ENCODE results near the gene CYTH1.

Gene CYTH1

GRCh38 chr17:78645421-78646295, 136.4 kb downstream of the CYTH1 start:
- TF ChIP-seq CTCF (IDR thresholded peaks at IDR 0.05; ENCODE audit: low read depth, low read length) = no peak
- no peak for DNase-seq (ENCODE audit: extremely low read depth, low read depth)

GRCh38 chr17:78644931-78645351, 137.1 kb downstream of the CYTH1 start:
- TF ChIP-seq CTCF (IDR thresholded peaks at IDR 0.05; ENCODE audit: low read depth, low read length) = no peak
- DNase-seq (ENCODE audit: extremely low read depth, low read depth) = no peak

- TF ChIP-seq CTCF (IDR thresholded peaks at IDR 0.05; ENCODE audit: low read depth, low read length) = no peak
- no peak for DNase-seq (ENCODE audit: extremely low read depth, low read depth)
Measured at GRCh38 chr17:78644224-78644623, 137.8 kb downstream of the CYTH1 start.

GRCh38 chr17:78643326-78643725, 138.7 kb downstream of the CYTH1 start:
- TF ChIP-seq CTCF (IDR thresholded peaks at IDR 0.05; ENCODE audit: low read depth, low read length) = no peak
- DNase-seq (ENCODE audit: extremely low read depth, low read depth) = no peak

- TF ChIP-seq CTCF (IDR thresholded peaks at IDR 0.05; ENCODE audit: low read depth, low read length) = no peak
- DNase-seq (ENCODE audit: extremely low read depth, low read depth) = no peak
Measured at GRCh38 chr17:78642707-78643106, 139.4 kb downstream of the CYTH1 start.

GRCh38 chr17:78641666-78642065, 140.4 kb downstream of the CYTH1 start:
- TF ChIP-seq CTCF (IDR thresholded peaks at IDR 0.05; ENCODE audit: low read depth, low read length) = no peak

GRCh38 chr17:78641243-78641642, 140.8 kb downstream of the CYTH1 start:
- no peak for DNase-seq (ENCODE audit: extremely low read depth, low read depth)
- no peak for TF ChIP-seq CTCF (IDR thresholded peaks at IDR 0.05; ENCODE audit: low read depth, low read length)

More at GRCh38 chr17:78641666-78642065, 140.4 kb downstream of the CYTH1 start:
- no peak for DNase-seq (ENCODE audit: extremely low read depth, low read depth)

Measured in AG09319 (cell line).